ENCODE data around the gene ASF1B.

Gene ASF1B

DNA sequence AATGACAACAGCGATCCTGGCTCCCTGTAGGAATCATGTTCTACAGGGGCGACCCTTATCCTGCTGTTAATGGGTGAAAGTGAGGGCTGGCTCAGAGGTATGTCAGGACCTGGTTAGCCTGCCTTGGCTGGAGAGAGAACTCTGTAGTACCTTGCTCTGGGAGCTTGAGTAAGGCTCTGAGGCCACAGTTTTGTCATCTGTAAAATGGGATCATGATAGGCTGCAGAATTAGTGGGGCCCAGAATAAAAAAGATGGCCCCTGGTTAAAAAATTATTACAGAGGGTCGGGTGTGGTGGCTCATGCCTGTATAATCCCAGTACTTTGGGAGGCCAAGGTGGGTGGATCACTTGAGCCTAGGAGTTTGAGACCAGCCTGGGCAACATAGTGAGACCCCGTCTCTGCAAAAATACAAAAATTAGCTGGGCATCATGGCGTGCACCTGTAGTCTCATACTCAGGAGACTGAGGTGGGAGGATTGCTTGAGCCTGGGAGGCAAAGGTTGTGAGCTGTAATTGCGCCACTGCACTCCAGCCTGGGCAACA, 35.3 kb downstream of the ASF1B start:
- no peak for TF ChIP-seq POLR2A (IDR thresholded peaks at IDR 0.05; ENCODE audit: low read depth, low read length)
- FAIRE-seq (no peak), DNase-seq (ENCODE audit: insufficient read length, low spot score) (no peak)

DNA sequence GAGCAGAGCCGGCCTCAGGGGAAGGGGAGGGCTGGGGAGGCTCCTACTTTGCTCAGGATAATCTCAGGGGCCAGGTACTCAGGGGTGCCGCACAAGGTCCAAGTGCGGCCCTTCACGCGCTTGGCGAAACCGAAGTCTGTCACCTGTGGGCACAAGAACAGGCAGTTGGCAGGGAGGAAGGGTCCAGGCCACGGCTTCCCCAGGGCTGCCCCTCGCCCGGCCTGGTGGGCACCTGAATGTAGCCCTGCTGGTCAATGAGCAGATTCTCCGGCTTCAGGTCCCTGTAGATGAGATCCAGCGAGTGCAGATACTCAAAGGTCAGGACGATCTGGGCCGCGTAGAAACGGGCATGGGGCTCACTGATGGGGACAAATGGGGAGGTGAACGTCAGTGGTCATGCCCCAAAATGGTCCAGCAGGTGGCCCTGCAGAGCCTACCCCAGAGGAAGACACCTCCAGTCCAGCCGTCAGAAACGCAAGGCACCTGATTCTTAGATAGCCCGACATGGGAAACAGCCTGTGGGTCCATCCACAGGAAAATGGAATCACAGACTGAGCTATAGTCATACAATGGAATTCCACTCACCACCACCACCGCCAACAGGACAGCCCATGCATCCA, 38.7 kb downstream of the ASF1B start:
- DNase-seq (ENCODE audit: insufficient read length, low spot score) (no peak), FAIRE-seq (no peak)
- no peak for TF ChIP-seq POLR2A (IDR thresholded peaks at IDR 0.05; ENCODE audit: low read depth, low read length)

DNA sequence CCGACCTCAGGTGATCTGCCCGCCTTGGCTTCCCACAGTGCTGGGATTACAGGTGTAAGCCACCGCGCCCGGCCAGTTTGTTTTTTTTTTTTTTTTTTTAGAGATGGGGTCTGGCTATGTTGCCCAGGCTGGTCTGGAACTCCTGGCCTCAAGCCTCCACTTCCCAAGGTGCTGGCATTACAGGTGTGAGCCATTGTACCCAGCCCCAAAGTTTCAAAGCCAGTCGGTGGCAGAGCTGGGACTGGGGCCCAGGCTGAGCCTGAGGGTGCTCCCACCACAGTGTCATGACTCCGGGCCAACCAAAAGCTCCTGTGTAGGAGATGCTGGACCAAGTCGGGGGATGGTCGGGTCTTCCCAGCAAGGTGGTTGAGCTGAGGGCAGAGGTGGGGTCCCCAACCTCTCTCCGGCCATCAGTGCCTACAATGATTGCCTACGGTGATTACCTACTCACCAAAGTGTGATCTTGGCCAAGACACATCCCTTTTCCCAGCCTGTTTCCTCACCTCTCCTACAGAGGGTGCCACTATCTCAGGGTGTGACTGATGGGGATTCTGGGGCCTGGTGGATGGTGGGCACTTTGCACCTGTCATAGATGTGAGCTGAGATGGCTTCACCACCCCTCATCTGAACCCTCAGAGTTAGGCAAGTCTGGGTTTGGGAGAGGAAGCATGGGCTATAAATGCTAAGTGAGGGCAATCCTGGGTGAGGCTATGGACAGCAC, 40.0 kb downstream of the ASF1B start:
- no peak for FAIRE-seq
- TF ChIP-seq POLR2A (IDR thresholded peaks at IDR 0.05; ENCODE audit: low read depth, low read length), result no peak
- no peak for DNase-seq (ENCODE audit: insufficient read length, low spot score)

DNA sequence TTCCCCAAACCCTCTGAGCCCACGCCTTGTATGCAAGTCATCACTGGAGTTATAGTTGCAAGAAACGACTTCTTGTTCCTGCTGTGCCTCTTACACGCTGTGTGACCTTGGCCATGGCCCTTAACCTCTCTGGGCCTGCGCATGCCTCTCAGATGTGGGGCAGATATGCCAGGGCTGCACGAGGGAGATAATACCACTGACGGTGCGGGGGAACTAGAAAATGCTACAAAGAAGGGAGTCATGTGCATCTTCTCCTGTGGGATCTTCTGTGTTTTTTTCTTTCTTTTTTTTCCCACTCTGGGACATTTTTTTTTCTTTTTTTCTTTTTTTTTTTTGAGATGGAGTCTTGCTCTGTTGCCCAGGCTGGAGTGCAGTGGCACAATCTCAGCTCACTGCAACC, 41.5 kb downstream of the ASF1B start:
- FAIRE-seq (no peak), DNase-seq (ENCODE audit: insufficient read length, low spot score) (no peak)
- no peak for TF ChIP-seq POLR2A (IDR thresholded peaks at IDR 0.05; ENCODE audit: low read depth, low read length)

- DNase-seq (ENCODE audit: insufficient read length, low spot score) (no peak), FAIRE-seq (no peak)
- TF ChIP-seq POLR2A (IDR thresholded peaks at IDR 0.05; ENCODE audit: low read depth, low read length), result no peak
These were observed 43.1 kb downstream of the ASF1B start for GRCh38 chr19:14093117-14093823.

DNA sequence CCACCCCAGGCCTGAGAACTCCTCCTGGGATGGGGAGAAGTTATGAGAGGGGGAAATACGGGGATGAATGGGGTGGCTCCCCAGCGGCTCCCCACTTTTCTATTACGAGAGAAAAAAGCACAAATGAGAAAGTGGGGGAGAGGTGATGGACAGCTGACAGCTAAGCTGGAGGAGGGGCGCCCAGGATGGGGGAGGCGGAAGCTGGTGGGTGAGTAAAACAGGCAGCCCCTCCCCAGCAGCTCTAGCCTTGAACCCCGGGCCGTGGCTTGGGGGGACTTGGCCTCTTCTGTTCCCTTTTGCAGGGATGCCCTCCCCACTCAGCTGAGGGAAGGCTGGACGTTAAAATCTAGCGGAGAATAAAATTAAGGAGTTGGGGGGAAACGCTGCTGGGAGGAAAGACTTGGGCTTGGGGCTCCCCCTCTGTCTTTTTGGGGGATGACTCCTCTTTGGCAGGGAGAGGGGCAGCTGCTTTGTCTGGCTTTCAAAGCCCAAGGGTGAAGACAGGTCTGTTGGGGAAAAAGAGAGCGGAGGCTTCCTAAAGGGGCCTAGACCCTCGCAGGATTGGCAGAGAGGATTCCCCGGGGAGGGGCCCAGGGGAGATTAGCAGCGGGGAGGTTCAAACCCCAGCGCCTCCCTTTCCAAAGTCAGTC, 44.5 kb downstream of the ASF1B start:
- no peak for TF ChIP-seq POLR2A (IDR thresholded peaks at IDR 0.05; ENCODE audit: low read depth, low read length)
- FAIRE-seq, result no peak
- DNase-seq (ENCODE audit: insufficient read length, low spot score), result no peak

- FAIRE-seq (no peak), DNase-seq (ENCODE audit: insufficient read length, low spot score) (peak; percentile 71)
These were observed 45.1 kb downstream of the ASF1B start for GRCh38 chr19:14091081-14091812.

DNA sequence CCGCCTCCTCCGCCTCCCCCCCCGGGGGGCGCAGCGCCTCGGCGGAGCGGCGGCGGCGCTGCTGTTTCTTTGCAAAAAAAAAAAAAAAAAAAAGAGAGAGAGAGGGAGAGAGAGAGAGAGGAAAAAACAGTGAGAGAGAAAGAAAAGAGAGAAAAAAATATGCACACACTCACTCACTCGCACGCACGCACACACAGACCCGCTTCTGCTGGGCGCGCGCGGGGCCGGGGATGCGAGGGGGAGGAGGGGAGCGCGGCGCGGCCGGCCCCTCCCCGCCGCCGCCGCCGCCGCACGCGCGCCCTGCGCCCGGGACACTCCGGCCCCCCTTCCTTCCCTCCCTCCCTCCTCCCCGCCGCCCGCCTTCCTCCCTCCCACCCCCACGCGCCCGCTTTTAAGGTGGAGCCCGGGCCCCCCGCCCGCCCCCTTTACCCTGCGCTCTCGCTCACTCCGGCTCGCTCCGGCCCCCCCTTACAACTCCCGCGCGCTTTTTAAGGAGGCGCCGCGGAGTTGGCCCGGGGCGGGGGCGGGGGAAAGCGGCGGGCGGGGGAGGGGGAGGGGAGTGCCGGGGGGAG, 45.8 kb downstream of the ASF1B start, which contains the start of gene SAMD1:
Gene SAMD1, minus strand, starts transcription at position 243 of the 572 bp plus-strand sequence.
- TF ChIP-seq POLR2A (IDR thresholded peaks at IDR 0.05; ENCODE audit: low read depth, low read length), result no peak
- DNase-seq (ENCODE audit: insufficient read length, low spot score) (peak; percentile 76), FAIRE-seq (no peak)

More at GRCh38 chr19:14091081-14091812, 45.1 kb downstream of the ASF1B start:
- peak; percentile 77 for TF ChIP-seq POLR2A (IDR thresholded peaks at IDR 0.05; ENCODE audit: low read depth, low read length)

GRCh38 chr19:14089662-14090508, 46.5 kb downstream of the ASF1B start:
- FAIRE-seq, result no peak
- TF ChIP-seq POLR2A (IDR thresholded peaks at IDR 0.05; ENCODE audit: low read depth, low read length), result peak; percentile 24; the same call in 1 of the 2 replicates
- DNase-seq (ENCODE audit: insufficient read length, low spot score), result no peak

DNA sequence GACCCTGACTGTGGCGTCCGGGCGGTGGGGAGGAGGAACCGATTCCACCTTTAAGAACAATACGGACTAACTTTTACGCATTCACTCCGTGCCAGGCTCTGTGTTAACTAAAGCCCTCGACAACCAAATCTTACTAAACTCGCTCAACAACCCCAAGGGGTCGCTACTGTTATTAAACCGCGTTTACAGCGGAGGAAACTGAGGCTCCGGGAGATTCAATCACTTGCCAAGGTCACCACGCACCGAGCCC, 47.1 kb downstream of the ASF1B start:
- TF ChIP-seq POLR2A (IDR thresholded peaks at IDR 0.05; ENCODE audit: low read depth, low read length), result no peak
- DNase-seq (ENCODE audit: insufficient read length, low spot score), result no peak
- FAIRE-seq, result no peak

GRCh38 chr19:14088634-14089411, 47.6 kb downstream of the ASF1B start:
- FAIRE-seq (no peak), DNase-seq (ENCODE audit: insufficient read length, low spot score) (no peak)
- no peak for TF ChIP-seq POLR2A (IDR thresholded peaks at IDR 0.05; ENCODE audit: low read depth, low read length)

DNA sequence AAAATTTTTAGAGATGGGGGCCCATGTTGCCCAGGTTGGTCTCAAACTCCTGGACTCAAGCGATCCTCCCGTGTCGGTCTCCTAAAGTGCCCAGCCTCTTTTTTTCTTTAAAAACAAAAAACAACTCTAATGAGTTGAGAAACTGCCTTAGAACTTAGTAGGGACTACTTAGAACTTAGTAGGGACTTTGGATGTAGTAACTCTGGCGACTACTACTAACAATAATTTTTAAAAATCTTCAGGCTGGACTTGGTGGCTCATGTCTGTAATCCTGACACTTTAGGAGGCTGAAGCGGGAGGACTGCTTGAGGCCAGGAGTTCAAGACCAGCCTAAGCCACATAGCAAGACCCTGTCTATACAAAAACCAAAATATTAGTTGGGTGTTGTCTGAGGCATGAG, 50.3 kb downstream of the ASF1B start:
- FAIRE-seq, result no peak
- DNase-seq (ENCODE audit: insufficient read length, low spot score), result no peak
- TF ChIP-seq POLR2A (IDR thresholded peaks at IDR 0.05; ENCODE audit: low read depth, low read length), result no peak

All from H54 (cell line).